DOHH2 (cell line): ENCODE results near the gene DNAH10.

ENCODE experiments used
- EZH2phosphoT487 ChIP-seq: fragments of 200-600 bp; sonication (generic); IDR thresholded peaks from 2 replicates; pipeline ENCODE4 v1.6.1; 2017; ENCODE audit warnings: borderline replicate concordance, mild to moderate bottlenecking, antibody characterized with exemption, low read length, moderate library complexity, mixed read lengths
- TF ChIP-seq, protein P1 (sequence below): fragments of 200-600 bp; sonication (generic); IDR thresholded peaks from one replicate; pipeline ENCODE4 v1.5.1; 2014; ENCODE audit warnings: antibody characterized with exemption, mild to moderate bottlenecking, low read depth, low read length; ENCODE audit not compliant: poor library complexity, severe bottlenecking

DNA sequence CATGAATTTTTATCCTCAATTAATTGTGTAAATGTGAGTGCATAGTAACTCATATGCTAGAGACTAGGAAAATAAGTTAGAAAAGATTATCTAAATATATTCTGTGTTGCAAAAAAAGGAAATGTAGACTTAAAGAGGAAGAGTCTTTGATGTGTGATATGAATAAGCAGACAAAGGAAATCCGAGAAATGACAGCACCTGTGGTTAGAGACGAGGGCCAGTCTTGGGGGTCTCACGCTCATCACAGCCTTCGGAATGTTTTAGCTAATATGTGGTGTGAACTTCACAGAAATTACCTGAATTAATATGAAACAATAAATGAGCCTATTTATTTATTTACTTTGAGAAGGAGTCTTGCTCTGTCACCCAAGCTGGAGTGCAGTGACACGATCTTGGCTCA lies 38.3 kb upstream of the DNAH10 start:
- TF ChIP-seq, protein P1, sequence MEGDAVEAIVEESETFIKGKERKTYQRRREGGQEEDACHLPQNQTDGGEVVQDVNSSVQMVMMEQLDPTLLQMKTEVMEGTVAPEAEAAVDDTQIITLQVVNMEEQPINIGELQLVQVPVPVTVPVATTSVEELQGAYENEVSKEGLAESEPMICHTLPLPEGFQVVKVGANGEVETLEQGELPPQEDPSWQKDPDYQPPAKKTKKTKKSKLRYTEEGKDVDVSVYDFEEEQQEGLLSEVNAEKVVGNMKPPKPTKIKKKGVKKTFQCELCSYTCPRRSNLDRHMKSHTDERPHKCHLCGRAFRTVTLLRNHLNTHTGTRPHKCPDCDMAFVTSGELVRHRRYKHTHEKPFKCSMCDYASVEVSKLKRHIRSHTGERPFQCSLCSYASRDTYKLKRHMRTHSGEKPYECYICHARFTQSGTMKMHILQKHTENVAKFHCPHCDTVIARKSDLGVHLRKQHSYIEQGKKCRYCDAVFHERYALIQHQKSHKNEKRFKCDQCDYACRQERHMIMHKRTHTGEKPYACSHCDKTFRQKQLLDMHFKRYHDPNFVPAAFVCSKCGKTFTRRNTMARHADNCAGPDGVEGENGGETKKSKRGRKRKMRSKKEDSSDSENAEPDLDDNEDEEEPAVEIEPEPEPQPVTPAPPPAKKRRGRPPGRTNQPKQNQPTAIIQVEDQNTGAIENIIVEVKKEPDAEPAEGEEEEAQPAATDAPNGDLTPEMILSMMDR = no peak
- TF ChIP-seq EZH2phosphoT487 = no peak
